WTC11 (cell line): Measurements from ENCODE around the gene LRRC32.

Experiments
- ESRRA ChIP-seq: sonication (generic); formaldehyde crosslinking; IDR thresholded peaks from 2 replicates; pipeline ENCODE4 v1.8.1; 2022; ENCODE audit warnings: mild to moderate bottlenecking, missing genetic modification reagents, borderline replicate concordance
- MXD4 ChIP-seq: fragments of 250-450 bp; sonication (Bioruptor Pico); IDR thresholded peaks from 2 replicates; pipeline ENCODE4 v1.8.0; 2021; ENCODE audit warnings: mild to moderate bottlenecking, moderate library complexity, borderline replicate concordance

- TF ChIP-seq ESRRA (CRISPR knock-in tag) (no peak), MXD4 (CRISPR knock-in tag) (no peak)
These were observed 56.6 kb downstream of the LRRC32 start for GRCh38 chr11:76613901-76614300.
